Measurements from ENCODE around the gene TRIM29. TPM values are rescaled to one million over a fixed set of nuclear protein-coding genes. Genes with fewer than 3 reads are reported as not detected.
A peak's percentile ranks its signal among the peaks of the same experiment; 100 is the strongest.

TRIM29 gene
- total and polyA plus RNA-seq, 2 of the 13 experiments (the other 11 are each of a cell fraction or from before 2014, with no cell fraction given) = 0.86 TPM

DNA sequence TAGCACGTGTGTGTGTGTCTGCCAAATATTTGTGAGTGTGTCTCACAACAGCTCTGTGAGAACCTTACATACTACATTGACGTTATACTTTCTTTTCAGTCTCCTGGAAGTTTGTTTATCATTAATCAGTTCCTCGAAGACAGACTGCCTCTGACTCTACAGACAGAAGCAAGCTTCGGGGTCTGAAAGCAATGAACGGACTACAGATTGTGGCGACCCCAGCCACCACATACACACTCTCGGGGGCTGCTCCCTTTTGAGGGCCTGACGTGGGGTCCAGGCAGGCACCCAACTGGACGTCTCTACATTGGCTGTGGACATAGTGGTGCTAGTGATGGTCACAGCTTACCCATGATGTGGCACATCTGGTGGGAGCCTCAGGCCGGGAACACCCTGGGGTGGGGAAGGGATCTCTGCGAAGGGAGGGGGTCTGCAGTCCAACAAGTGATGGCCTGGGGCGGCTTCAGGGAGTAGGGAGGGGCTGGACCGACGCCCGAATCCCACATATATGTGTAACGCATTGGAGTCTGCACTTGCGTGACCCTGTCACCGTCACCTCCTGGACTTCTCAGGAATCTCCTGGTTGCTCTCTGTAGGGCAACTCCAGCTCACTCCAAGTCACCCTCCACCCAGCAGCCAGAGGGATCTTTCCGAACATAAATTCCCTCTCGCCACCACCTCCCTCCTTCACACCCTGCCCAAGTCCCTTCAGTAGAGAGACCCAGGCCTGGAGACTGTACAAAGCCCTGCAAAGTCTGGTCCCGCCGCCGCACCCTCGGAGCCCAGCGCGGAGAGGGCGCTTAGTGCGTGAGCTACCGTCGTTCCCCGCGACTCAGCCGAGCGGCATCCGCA, 30.4 kb upstream of the TRIM29 start:
- ChIA-PET CTCF (ENCODE audit: low intra/inter-chr PET ratio, low total read pairs) (interaction anchor here (1.0 to 2.1 kb wide), 4 partner anchors 62 to 135 kb away, joined by 3 to 8 read pairs (median 4); no protein-coding TSS in a partner anchor), POLR2A (interaction anchor here (0.8 kb wide), 1 partner anchor 29 kb away, joined by 3 read pairs; no protein-coding TSS in a partner anchor)
- no peaks in the 10 kb centered on the region for H3K9me3 ChIP-seq (ENCODE audit: low read length)
- H3K9ac ChIP-seq (ENCODE audit: insufficient read depth, low read depth, low read length) = peak overlapping the region; percentile 28; the same call in 1 of the 2 replicates
- no peaks in the 10 kb centered on the region for H4K20me1 ChIP-seq (ENCODE audit: insufficient read depth, low read length)
- DNase-seq (ENCODE audit: low spot score) (no peak), ATAC-seq (peak; percentile 25; the same call in 2 of the 3 replicates), FAIRE-seq (no peak)
- intact Hi-C loops (cut with micrococcal nuclease; ENCODE audit: unreplicated experiment) (no loop called here), in situ Hi-C loops (cut with HindIII; ENCODE audit: extremely low pct_ligation_motif_present, low pct_unique_long_range_greater_than_20kb) (no loop called here)
- peak overlapping the region; percentile 83 for H3K4me2 ChIP-seq (ENCODE audit: low read depth, low read length)
- peaks cover 19% of the 10 kb centered on the region for H3K4me1 ChIP-seq (ENCODE audit: insufficient read depth, low read length)
- no peaks in the 10 kb centered on the region for H3K79me2 ChIP-seq (ENCODE audit: insufficient read depth, low read length)
- 58% methylated on average over 30 of the region's 35 CpGs for WGBS (ENCODE audit: low lambda C conversion rate)
- TF ChIP-seq HNRNPLL (IDR thresholded peaks at IDR 0.05; ENCODE audit: low read depth, low read length, poor library complexity, severe bottlenecking) (peak; percentile 74), SETDB1 (CRISPR knock-in tag; IDR thresholded peaks at IDR 0.05; ENCODE audit: borderline replicate concordance) (no peak), MTF2 (CRISPR knock-in tag; IDR thresholded peaks at IDR 0.05; ENCODE audit: borderline replicate concordance) (no peak), HDAC6 (IDR thresholded peaks at IDR 0.05; ENCODE audit: low read depth, low read length) (no peak), ZNF558 (CRISPR knock-in tag; IDR thresholded peaks at IDR 0.05; ENCODE audit: borderline replicate concordance) (no peak), DR1 (CRISPR knock-in tag; IDR thresholded peaks at IDR 0.05) (no peak)
- TF ChIP-seq, protein P1, sequence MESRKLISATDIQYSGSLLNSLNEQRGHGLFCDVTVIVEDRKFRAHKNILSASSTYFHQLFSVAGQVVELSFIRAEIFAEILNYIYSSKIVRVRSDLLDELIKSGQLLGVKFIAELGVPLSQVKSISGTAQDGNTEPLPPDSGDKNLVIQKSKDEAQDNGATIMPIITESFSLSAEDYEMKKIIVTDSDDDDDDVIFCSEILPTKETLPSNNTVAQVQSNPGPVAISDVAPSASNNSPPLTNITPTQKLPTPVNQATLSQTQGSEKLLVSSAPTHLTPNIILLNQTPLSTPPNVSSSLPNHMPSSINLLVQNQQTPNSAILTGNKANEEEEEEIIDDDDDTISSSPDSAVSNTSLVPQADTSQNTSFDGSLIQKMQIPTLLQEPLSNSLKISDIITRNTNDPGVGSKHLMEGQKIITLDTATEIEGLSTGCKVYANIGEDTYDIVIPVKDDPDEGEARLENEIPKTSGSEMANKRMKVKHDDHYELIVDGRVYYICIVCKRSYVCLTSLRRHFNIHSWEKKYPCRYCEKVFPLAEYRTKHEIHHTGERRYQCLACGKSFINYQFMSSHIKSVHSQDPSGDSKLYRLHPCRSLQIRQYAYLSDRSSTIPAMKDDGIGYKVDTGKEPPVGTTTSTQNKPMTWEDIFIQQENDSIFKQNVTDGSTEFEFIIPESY (CRISPR knock-in tag; IDR thresholded peaks at IDR 0.05) = 0 out of 2 replicates have a peak, but pooled peaks have one; percentile 1
- H3K4me3 ChIP-seq (replicated peaks in 1 of 3; ENCODE audit: insufficient read depth in 1 of 3, low read depth in 2 of 3, low read length in 3 of 3) = peak overlapping the region in 2 of 3 experiments; percentile 50 to 68; a peak in 4 of 6 replicates
- H3K27ac ChIP-seq (ENCODE audit: extremely low read length, insufficient read depth, low read length) = no peak overlapping the region
- no peak overlapping the region for H2AFZ ChIP-seq (ENCODE audit: low read length)
- H3K27me3 ChIP-seq (ENCODE audit: control insufficient read depth in 1 of 2, insufficient read depth in 2 of 2, low read length in 2 of 2) = peaks cover 6 to 34% of the 10 kb centered on the region in 2 experiments; a peak in 4 of 5 replicates
- no peaks in the 10 kb centered on the region for H3K36me3 ChIP-seq (replicated peaks in 1 of 2; ENCODE audit: control insufficient read depth in 1 of 2, insufficient read depth in 2 of 2, low read length in 2 of 2)
- BruUV-seq (replicated peaks) = no TSS peak

All from HepG2 (cell line).